Measurements from ENCODE around the gene AK8. TPM values are rescaled to one million over a fixed set of nuclear protein-coding genes. Genes with fewer than 3 reads are reported as not detected.

The AK8 gene
- total and polyA plus RNA-seq, 2 experiments from 2014 or later = 0.40 to 4.5 TPM

DNA sequence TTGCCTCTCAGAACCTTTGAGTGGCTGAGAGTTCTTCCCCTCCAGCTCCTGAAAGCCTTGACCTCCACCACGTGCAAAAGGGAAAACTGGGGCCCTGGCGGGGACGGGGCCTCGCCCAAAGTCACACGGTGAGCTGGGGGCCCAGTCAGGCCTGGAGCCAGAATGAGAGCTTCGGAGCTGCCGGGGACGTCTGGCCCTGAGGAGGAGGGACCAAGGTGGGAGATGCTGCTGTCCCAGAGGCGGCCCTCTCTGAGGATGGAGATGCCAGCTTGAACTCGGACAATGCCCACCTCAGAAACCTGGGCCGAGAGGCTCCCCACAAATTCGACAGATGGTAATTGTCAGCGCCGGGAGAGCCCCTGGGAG is 643 bp downstream of the AK8 start:
- peak overlapping the region; percentile 100 for H2AFZ ChIP-seq
- peaks cover 4% of the 10 kb centered on the region for H3K4me1 ChIP-seq (ENCODE audit: insufficient read depth)
- no peaks in the 10 kb centered on the region for H4K20me1 ChIP-seq (ENCODE audit: insufficient read depth, poor library complexity, severe bottlenecking)
- no peaks in the 10 kb centered on the region for H3K36me3 ChIP-seq (replicated peaks; ENCODE audit: insufficient read depth, low read depth)
- H3K27ac ChIP-seq = no peak overlapping the region
- TF ChIP-seq, protein P1, sequence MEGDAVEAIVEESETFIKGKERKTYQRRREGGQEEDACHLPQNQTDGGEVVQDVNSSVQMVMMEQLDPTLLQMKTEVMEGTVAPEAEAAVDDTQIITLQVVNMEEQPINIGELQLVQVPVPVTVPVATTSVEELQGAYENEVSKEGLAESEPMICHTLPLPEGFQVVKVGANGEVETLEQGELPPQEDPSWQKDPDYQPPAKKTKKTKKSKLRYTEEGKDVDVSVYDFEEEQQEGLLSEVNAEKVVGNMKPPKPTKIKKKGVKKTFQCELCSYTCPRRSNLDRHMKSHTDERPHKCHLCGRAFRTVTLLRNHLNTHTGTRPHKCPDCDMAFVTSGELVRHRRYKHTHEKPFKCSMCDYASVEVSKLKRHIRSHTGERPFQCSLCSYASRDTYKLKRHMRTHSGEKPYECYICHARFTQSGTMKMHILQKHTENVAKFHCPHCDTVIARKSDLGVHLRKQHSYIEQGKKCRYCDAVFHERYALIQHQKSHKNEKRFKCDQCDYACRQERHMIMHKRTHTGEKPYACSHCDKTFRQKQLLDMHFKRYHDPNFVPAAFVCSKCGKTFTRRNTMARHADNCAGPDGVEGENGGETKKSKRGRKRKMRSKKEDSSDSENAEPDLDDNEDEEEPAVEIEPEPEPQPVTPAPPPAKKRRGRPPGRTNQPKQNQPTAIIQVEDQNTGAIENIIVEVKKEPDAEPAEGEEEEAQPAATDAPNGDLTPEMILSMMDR (IDR thresholded peaks at IDR 0.05; ENCODE audit: poor library complexity) = no peak
- TF ChIP-seq EZH2 (IDR thresholded peaks at IDR 0.05; ENCODE audit: borderline replicate concordance) = no peak
- TF ChIP-seq EZH2phosphoT487 (IDR thresholded peaks at IDR 0.05; ENCODE audit: low read depth, severe bottlenecking, unreplicated experiment) = no peak
- H3K9me2 ChIP-seq (replicated peaks; ENCODE audit: insufficient read depth) = no peaks in the 10 kb centered on the region
- H3K27me3 ChIP-seq = no peaks in the 10 kb centered on the region
- 60% methylated on average over 14 of the region's 14 CpGs for WGBS (ENCODE audit: low lambda C conversion rate, missing lambda C conversion rate)
- no peaks in the 10 kb centered on the region for H3K9me3 ChIP-seq (ENCODE audit: low read depth)
- no peak for DNase-seq (ENCODE audit: low spot score)
- no peaks in the 10 kb centered on the region for H3K79me2 ChIP-seq
- peak overlapping the region; percentile 96 for H3K4me3 ChIP-seq
- peak overlapping the region; percentile 96 for H3K4me2 ChIP-seq

DNA sequence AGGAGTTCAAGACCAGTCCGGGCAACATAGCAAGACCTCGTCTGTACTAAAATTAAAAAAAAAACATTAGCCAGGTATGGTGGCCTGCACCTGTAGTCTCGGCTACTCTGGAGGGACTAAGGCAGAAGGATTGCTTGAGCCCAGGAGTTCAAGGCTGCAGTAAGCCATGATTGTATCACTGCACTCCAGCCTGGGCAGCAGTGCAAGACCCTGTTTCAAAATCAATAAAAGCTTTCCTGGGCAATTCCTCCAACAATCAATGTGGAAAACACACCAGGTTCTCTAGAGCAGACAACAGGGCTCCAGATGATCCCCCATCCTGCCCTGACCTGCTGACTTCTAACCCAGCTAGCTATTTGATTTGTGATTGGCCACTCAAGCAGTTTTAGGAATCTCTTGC is 1.2 kb downstream of the AK8 start:
- TF ChIP-seq EZH2 (IDR thresholded peaks at IDR 0.05; ENCODE audit: borderline replicate concordance) = no peak
- no peak for TF ChIP-seq EZH2phosphoT487 (IDR thresholded peaks at IDR 0.05; ENCODE audit: low read depth, severe bottlenecking, unreplicated experiment)
- TF ChIP-seq, protein P1 (IDR thresholded peaks at IDR 0.05; ENCODE audit: poor library complexity) = no peak
- Histone ChIP-seq H3K27ac (no peak overlapping the region), H3K36me3 (replicated peaks; ENCODE audit: insufficient read depth, low read depth) (no peaks in the 10 kb centered on the region), H3K4me2 (no peak overlapping the region), H3K9me2 (replicated peaks; ENCODE audit: insufficient read depth) (no peaks in the 10 kb centered on the region), H2AFZ (no peak overlapping the region), H3K79me2 (no peaks in the 10 kb centered on the region), H3K4me1 (ENCODE audit: insufficient read depth) (peaks cover 4% of the 10 kb centered on the region), H3K27me3 (no peaks in the 10 kb centered on the region), H3K9me3 (ENCODE audit: low read depth) (no peaks in the 10 kb centered on the region), H4K20me1 (ENCODE audit: insufficient read depth, poor library complexity, severe bottlenecking) (no peaks in the 10 kb centered on the region), H3K4me3 (no peak overlapping the region)
- WGBS (ENCODE audit: low lambda C conversion rate, missing lambda C conversion rate) = 91% methylated on average over 3 of the region's 3 CpGs
- no peak for DNase-seq (ENCODE audit: low spot score)

DNA sequence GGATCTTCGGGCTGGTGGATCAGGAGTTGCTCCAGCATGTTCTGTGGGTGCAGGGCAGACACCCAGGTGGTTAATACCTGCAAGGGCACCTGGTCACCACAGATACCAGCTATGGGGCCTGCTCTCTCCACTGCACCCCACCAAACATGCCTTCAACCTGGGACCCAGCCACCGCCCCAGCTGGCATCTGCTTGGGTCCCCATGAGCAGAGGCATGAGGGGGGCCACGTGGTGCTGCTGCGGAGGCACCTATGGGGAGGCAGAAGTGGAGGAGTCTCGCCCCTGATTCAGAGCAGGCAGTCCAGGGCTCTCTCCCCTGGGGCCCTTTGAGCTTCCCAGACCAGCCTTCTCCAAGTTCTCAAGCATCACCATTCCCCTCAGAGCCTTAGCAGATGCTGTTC is 2.9 kb downstream of the AK8 start:
- no peak overlapping the region for H3K4me2 ChIP-seq
- H4K20me1 ChIP-seq (ENCODE audit: insufficient read depth, poor library complexity, severe bottlenecking) = no peaks in the 10 kb centered on the region
- no peak overlapping the region for H3K4me3 ChIP-seq
- no peak overlapping the region for H3K27ac ChIP-seq
- H3K79me2 ChIP-seq = no peaks in the 10 kb centered on the region
- H3K36me3 ChIP-seq (replicated peaks; ENCODE audit: insufficient read depth, low read depth) = no peaks in the 10 kb centered on the region
- 83% methylated on average over 5 of the region's 5 CpGs for WGBS (ENCODE audit: low lambda C conversion rate, missing lambda C conversion rate)
- H3K27me3 ChIP-seq = no peaks in the 10 kb centered on the region
- H3K9me2 ChIP-seq (replicated peaks; ENCODE audit: insufficient read depth) = no peaks in the 10 kb centered on the region
- DNase-seq (ENCODE audit: low spot score) = no peak
- no peak overlapping the region for H2AFZ ChIP-seq
- H3K4me1 ChIP-seq (ENCODE audit: insufficient read depth) = peaks cover 4% of the 10 kb centered on the region
- no peaks in the 10 kb centered on the region for H3K9me3 ChIP-seq (ENCODE audit: low read depth)
- TF ChIP-seq EZH2 (IDR thresholded peaks at IDR 0.05; ENCODE audit: borderline replicate concordance) = no peak
- TF ChIP-seq, protein P1 (IDR thresholded peaks at IDR 0.05; ENCODE audit: poor library complexity) = no peak
- TF ChIP-seq EZH2phosphoT487 (IDR thresholded peaks at IDR 0.05; ENCODE audit: low read depth, severe bottlenecking, unreplicated experiment) = no peak

DNA sequence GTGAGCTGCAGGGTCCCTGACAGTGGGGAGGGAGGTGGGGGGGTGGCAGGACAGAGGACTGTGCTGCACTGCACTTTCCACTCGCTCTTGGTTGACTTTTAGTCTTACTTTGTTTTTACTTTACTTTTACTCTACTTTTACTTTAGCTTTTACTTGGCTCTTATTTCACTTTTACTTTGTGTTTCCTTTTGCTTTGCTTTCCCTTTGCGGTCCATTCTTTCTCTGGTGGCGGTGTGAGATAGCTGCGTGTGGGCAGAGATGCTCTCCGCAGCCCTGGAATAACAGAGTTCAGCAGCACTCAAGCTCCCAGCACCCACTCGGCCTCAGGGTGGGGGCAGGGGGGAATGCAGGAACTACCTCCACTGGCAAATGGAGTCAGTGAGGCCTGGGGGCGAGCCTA is 4.7 kb downstream of the AK8 start:
- Histone ChIP-seq H4K20me1 (ENCODE audit: insufficient read depth, poor library complexity, severe bottlenecking) (no peaks in the 10 kb centered on the region), H3K79me2 (no peaks in the 10 kb centered on the region), H3K4me1 (ENCODE audit: insufficient read depth) (peaks cover 4% of the 10 kb centered on the region), H3K36me3 (replicated peaks; ENCODE audit: insufficient read depth, low read depth) (no peaks in the 10 kb centered on the region), H3K4me3 (no peak overlapping the region), H3K27ac (no peak overlapping the region), H3K9me3 (ENCODE audit: low read depth) (no peaks in the 10 kb centered on the region), H3K4me2 (no peak overlapping the region), H3K9me2 (replicated peaks; ENCODE audit: insufficient read depth) (no peaks in the 10 kb centered on the region), H2AFZ (no peak overlapping the region), H3K27me3 (no peaks in the 10 kb centered on the region)
- 87% methylated on average over 7 of the region's 7 CpGs for WGBS (ENCODE audit: low lambda C conversion rate, missing lambda C conversion rate)
- DNase-seq (ENCODE audit: low spot score) = no peak
- no peak for TF ChIP-seq EZH2 (IDR thresholded peaks at IDR 0.05; ENCODE audit: borderline replicate concordance)
- TF ChIP-seq, protein P1 (IDR thresholded peaks at IDR 0.05; ENCODE audit: poor library complexity) = no peak
- TF ChIP-seq EZH2phosphoT487 (IDR thresholded peaks at IDR 0.05; ENCODE audit: low read depth, severe bottlenecking, unreplicated experiment) = no peak
